Loucy (cell line): ENCODE results near the gene AGFG1.

Experiments
- H2AFZ ChIP-seq: fragments of 200-600 bp; sonication (generic); 2 replicates; pipeline ENCODE4 v1.6.0; 2016; ENCODE audit warnings: antibody characterized with exemption, mild to moderate bottlenecking, low read length, moderate library complexity
- H3F3A ChIP-seq: fragments of 200-600 bp; 2 replicates; pipeline ENCODE4 v1.6.0; 2016; ENCODE audit warnings: antibody characterized with exemption, low read depth, mild to moderate bottlenecking
- H3K27me3 ChIP-seq: fragments of 200-600 bp; sonication (generic); 2 replicates; pipeline ENCODE4 v1.6.1; 2014; ENCODE audit warnings: low read length, mild to moderate bottlenecking; ENCODE audit not compliant: insufficient read depth, poor library complexity, severe bottlenecking
- H3K36me3 ChIP-seq: fragments of 200-600 bp; sonication (generic); 2 replicates; pipeline ENCODE4 v1.6.1; 2016; ENCODE audit warnings: low read length; ENCODE audit not compliant: insufficient read depth
- H3K4me1 ChIP-seq: fragments of 200-600 bp; sonication (generic); 2 replicates; pipeline ENCODE4 v1.5.1; 2014; ENCODE audit warnings: low read length, mild to moderate bottlenecking; ENCODE audit not compliant: insufficient read depth, poor library complexity, severe bottlenecking
- H3K4me2 ChIP-seq: fragments of 200-600 bp; sonication (generic); 2 replicates; pipeline ENCODE4 v1.6.0; 2014; ENCODE audit warnings: antibody characterized with exemption, low read length, low read depth, mild to moderate bottlenecking; ENCODE audit not compliant: poor library complexity, severe bottlenecking
- H3K4me3 ChIP-seq: fragments of 200-600 bp; sonication (generic); 2 replicates; pipeline ENCODE4 v1.5.1; 2014; ENCODE audit warnings: low read length, mild to moderate bottlenecking, mixed read lengths; ENCODE audit not compliant: poor library complexity, severe bottlenecking
- H3K79me2 ChIP-seq: fragments of 200-600 bp; sonication (generic); 2 replicates; pipeline ENCODE4 v1.6.1; 2014; ENCODE audit warnings: low read length; ENCODE audit not compliant: insufficient read depth
- H3K9ac ChIP-seq: fragments of 200-600 bp; sonication (generic); 2 replicates; pipeline ENCODE4 v1.6.0; 2014; ENCODE audit warnings: mild to moderate bottlenecking, low read depth, low read length, moderate library complexity; ENCODE audit not compliant: poor library complexity, severe bottlenecking
- H3K9me2 ChIP-seq: fragments of 200-600 bp; sonication (generic); replicated peaks from 2 replicates; pipeline ENCODE4 v1.6.1; 2016; ENCODE audit warnings: low read depth, low read length, mixed read lengths
- H3K9me3 ChIP-seq: fragments of 200-600 bp; sonication (generic); 2 replicates; pipeline ENCODE4 v1.6.1; 2014; ENCODE audit warnings: mild to moderate bottlenecking, antibody characterized with exemption, low read length, low read depth; ENCODE audit not compliant: insufficient read depth
- H4K20me1 ChIP-seq: fragments of 200-600 bp; sonication (generic); 2 replicates; pipeline ENCODE4 v1.6.0; 2014; ENCODE audit warnings: antibody characterized with exemption, low read length, mild to moderate bottlenecking; ENCODE audit not compliant: insufficient read depth, poor library complexity, severe bottlenecking
- EZH2phosphoT487 ChIP-seq: fragments of 200-600 bp; IDR thresholded peaks from 2 replicates; pipeline ENCODE4 v1.6.1; 2018; ENCODE audit warnings: antibody characterized with exemption, mild to moderate bottlenecking, moderate library complexity, borderline replicate concordance
- TF ChIP-seq, protein P1 (sequence below): fragments of 200-600 bp; sonication (generic); conservative IDR thresholded peaks from 2 replicates; pipeline ENCODE4 v1.5.1; 2014; ENCODE audit warnings: mild to moderate bottlenecking, antibody characterized with exemption, low read length

Gene AGFG1

GRCh38 chr2:227592694-227593387 lies 120.9 kb downstream of the AGFG1 start:
- no peaks in the 10 kb centered on the region for H3K36me3 ChIP-seq
- no peak overlapping the region for H3K4me3 ChIP-seq
- no peak overlapping the region for H3K4me2 ChIP-seq
- H3K27me3 ChIP-seq = no peaks in the 10 kb centered on the region
- H3K79me2 ChIP-seq = no peaks in the 10 kb centered on the region
- no peaks in the 10 kb centered on the region for H3K9me3 ChIP-seq
- H3K9ac ChIP-seq = no peak overlapping the region
- H3K9me2 ChIP-seq = no peaks in the 10 kb centered on the region
- TF ChIP-seq EZH2phosphoT487 = no peak
- TF ChIP-seq, protein P1, sequence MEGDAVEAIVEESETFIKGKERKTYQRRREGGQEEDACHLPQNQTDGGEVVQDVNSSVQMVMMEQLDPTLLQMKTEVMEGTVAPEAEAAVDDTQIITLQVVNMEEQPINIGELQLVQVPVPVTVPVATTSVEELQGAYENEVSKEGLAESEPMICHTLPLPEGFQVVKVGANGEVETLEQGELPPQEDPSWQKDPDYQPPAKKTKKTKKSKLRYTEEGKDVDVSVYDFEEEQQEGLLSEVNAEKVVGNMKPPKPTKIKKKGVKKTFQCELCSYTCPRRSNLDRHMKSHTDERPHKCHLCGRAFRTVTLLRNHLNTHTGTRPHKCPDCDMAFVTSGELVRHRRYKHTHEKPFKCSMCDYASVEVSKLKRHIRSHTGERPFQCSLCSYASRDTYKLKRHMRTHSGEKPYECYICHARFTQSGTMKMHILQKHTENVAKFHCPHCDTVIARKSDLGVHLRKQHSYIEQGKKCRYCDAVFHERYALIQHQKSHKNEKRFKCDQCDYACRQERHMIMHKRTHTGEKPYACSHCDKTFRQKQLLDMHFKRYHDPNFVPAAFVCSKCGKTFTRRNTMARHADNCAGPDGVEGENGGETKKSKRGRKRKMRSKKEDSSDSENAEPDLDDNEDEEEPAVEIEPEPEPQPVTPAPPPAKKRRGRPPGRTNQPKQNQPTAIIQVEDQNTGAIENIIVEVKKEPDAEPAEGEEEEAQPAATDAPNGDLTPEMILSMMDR = no peak
- no peak overlapping the region for H2AFZ ChIP-seq
- no peaks in the 10 kb centered on the region for H3K4me1 ChIP-seq
- H3F3A ChIP-seq = no peaks in the 10 kb centered on the region
- no peaks in the 10 kb centered on the region for H4K20me1 ChIP-seq

GRCh38 chr2:227595797-227596196 lies 123.8 kb downstream of the AGFG1 start:
- no peaks in the 10 kb centered on the region for H3K27me3 ChIP-seq
- no peak overlapping the region for H3K4me2 ChIP-seq
- no peak overlapping the region for H3K9ac ChIP-seq
- H3K4me3 ChIP-seq = no peak overlapping the region
- H3K4me1 ChIP-seq = no peaks in the 10 kb centered on the region
- no peaks in the 10 kb centered on the region for H4K20me1 ChIP-seq
- H3K36me3 ChIP-seq = no peaks in the 10 kb centered on the region
- no peaks in the 10 kb centered on the region for H3K79me2 ChIP-seq
- H3K9me3 ChIP-seq = no peaks in the 10 kb centered on the region
- H2AFZ ChIP-seq = no peak overlapping the region
- TF ChIP-seq EZH2phosphoT487 = no peak
- TF ChIP-seq, protein P1 = no peak
- no peaks in the 10 kb centered on the region for H3F3A ChIP-seq
- H3K9me2 ChIP-seq = no peaks in the 10 kb centered on the region

- H3F3A ChIP-seq = no peaks in the 10 kb centered on the region
- no peak for TF ChIP-seq EZH2phosphoT487
- TF ChIP-seq, protein P1 = no peak
- H3K4me1 ChIP-seq = no peaks in the 10 kb centered on the region
- H2AFZ ChIP-seq = no peak overlapping the region
- H3K9me2 ChIP-seq = no peaks in the 10 kb centered on the region
- no peak overlapping the region for H3K4me2 ChIP-seq
- no peaks in the 10 kb centered on the region for H3K9me3 ChIP-seq
- H3K79me2 ChIP-seq = no peaks in the 10 kb centered on the region
- no peaks in the 10 kb centered on the region for H4K20me1 ChIP-seq
- H3K4me3 ChIP-seq = no peak overlapping the region
- no peak overlapping the region for H3K9ac ChIP-seq
- no peaks in the 10 kb centered on the region for H3K36me3 ChIP-seq
- H3K27me3 ChIP-seq = no peaks in the 10 kb centered on the region
These were observed 125.1 kb downstream of the AGFG1 start for GRCh38 chr2:227597036-227597435.
